Activated gamma-delta T cell treated with anti-CD3 and anti-CD28 coated beads, Interleukin-2, amount 50 U/mL, for 16 hours (primary cell): ENCODE measurements around the gene TIMM22.

Experiments used
- DNase-seq: peaks from one replicate; pipeline ENCODE4 v3.0.0-alpha.2; 2020; ENCODE audit warnings: low read depth

TIMM22 gene

DNA sequence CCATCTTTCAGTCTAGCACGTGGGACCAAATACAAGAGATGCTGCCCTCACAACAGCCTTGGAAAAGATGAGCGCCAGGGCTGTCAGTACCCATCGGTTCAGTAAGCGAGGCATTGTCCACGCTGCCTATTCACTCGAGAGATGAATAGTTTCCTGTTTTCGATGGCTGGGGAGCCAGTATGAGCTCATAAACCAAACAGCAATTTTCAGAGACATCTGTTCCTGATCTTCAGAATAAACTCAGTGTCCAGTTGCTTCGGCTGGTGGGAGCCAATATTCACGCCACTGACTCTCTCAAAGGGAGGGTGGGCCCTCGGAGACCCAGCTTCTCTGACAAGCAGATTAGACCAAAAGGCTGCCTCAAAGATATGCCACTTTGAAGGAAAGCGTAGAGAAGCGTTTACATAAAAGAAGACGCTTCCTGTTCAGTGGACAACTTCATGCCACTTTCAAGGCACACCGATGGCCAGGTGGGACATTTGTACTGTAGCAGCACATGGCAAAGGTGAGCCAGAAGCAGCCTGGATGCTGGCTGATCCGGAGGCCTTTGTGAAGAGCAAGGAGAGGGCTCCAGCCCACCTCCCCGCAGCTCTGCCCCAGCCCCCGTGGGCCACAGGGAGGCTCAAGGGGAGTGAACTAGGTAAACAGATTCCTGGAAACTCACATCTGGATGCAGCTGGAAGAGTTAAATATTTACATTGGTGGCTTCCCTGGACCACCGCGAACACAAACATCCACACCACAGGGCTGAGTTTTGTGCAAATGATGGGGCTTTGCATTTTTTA, 6.0 kb downstream of the TIMM22 start:
- DNase-seq, result no peak

DNA sequence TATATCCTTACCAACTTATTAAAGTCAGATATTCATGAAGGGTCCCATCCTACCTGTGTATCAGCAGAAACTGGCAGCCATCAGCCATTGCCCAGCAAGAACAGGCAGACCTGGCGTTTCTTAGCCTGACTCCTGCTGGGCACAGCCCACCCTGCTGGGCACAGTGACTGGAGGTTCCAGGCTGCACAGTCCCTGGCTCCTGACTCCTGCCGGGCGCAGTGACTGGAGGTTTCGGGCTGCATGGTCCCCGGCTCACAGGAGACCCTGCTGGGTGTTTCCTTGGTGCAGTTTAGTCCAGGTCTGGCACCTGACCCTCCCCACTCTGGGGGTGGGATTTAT, 6.7 kb downstream of the TIMM22 start:
- no peak for DNase-seq

- no peak for DNase-seq
Observed at GRCh38 chr17:1003972-1004768, 7.2 kb downstream of the TIMM22 start.

GRCh38 chr17:1004769-1005295, 7.9 kb downstream of the TIMM22 start:
- no peak for DNase-seq

DNA sequence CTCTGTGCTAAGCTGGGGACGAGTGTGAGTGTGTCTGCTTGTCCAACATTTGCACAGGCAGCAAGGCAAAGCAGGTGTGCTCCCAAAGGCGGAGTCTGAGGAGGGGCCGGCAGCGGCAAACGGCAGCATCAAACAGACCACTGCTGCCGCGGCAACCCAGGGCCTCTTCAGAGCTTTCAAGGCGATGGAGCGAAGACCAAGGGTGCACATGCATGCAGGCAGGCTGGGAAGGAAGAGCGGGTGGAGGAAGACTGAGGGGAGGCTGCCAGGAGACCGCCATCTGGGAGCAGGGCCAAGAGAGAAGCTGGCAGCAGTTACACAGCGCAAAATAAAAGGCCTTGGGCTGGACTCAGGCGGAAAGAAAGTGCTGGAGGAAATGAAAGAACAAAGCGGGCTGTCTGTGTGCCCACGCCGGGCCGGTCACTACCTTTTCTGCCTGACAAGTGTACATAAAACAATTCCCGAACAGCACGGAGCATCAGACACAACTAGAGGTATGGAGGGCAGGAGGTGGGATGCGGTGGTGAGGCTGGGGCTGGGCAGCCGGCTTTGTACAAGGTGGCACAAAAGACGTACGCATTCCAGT, 8.5 kb downstream of the TIMM22 start:
- no peak for DNase-seq

DNA sequence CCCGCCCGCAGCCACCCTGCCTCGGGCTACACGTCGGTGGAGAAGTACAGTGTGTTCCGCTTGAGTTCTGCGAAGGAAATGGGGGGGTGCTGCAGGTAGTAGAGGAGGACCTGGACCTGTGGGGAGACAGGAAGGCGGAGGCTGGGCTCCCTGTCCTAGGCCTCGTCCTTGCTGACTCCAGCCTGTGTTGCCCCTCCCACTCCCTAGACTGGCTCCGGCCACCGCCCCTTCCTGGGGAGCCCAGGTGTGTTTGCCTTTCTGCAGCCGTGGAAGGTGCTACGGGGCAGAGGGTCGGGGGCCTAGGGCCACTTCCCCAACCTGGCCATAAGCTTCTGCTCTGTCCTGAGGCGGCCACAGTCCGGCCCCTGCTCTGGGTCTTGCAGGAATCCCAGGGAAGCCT, 9.1 kb downstream of the TIMM22 start:
- no peak for DNase-seq

DNA sequence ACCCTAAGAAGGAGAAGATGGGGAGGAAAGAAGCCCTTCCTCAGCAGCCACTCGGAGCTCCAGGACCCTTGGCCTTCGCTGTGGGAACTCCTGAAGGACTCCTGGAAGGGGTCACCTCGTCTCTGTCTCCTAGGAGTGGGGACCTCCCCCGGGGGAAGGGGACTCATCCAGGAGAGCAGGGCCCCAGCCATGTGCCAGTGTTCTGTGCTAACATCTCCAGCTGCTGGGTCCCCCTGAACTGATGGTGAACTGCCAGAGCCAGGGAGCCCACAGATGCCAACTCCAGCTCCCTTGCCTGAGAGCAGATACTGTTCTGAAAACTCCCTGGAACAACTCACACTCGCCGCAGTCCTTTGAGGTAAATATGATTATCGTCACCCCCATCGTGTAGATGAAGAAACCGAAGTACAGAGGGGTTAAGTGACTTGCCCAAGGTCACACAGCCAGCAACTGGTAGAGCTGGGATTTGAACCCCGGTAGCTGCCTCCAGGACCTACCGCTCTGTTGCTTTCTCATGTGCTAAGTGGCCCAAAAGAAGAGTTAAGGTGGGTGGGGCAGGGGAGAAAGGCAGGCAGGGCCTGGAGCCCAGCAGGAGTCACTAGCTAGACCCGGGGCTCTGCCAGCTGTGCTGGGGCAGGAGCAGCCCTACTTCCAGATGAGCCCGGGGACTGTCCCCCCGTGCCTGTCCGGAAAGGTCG, 10.5 kb downstream of the TIMM22 start:
- no peak for DNase-seq

- no peak for DNase-seq
Observed at GRCh38 chr17:1008008-1008761, 11.3 kb downstream of the TIMM22 start.

DNA sequence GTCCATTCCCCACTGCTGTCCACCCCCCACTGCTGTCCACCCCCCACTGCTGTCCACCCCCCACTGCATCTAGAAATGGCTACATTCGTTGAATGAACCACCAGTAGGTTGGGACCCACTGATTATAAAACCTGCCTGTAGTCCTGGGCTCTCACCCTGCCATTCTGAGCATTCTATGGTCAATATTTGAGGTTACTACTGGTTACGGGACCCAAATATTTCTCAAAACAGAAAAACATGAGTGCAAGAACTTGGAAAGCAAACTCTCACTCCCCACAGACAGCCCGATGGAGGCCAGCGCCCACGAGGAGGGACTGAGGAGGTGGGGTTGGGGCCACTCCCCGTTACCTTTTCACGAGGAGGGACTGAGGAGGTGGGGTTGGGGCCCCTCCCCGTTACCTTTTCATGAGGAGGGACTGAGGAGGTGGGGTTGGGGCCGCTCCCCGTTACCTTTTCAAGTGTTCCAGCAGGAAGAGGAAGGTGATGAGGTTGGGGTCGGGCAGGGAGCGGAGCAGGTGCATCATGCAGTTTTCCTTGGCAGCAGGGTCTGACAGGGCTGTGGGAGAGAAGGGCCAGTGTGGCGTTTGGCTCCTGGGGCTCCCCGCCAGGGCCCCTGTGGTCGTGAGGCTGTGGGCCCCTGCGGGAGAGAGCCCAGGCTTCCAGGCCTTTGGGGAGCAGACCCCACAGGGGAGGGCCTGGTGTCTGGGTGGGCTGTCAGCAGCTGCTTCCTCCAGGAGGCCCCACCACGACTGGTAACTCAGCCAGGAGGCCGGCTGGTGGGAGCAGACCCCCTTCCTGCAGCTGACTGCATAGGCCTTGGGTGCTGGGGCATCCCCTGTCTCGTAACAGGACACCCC, 12.5 kb downstream of the TIMM22 start:
- no peak for DNase-seq

GRCh38 chr17:1010086-1010450, 13.1 kb downstream of the TIMM22 start:
- no peak for DNase-seq

- no peak for DNase-seq
Observed at GRCh38 chr17:1010586-1010985, 13.7 kb downstream of the TIMM22 start.

- no peak for DNase-seq
Observed at GRCh38 chr17:1011138-1011537, 14.2 kb downstream of the TIMM22 start.

- no peak for DNase-seq
Observed at GRCh38 chr17:1011760-1012735, 15.1 kb downstream of the TIMM22 start.

GRCh38 chr17:1012823-1013728, 16.1 kb downstream of the TIMM22 start:
- DNase-seq, result no peak

GRCh38 chr17:1013729-1014090, 16.8 kb downstream of the TIMM22 start:
- no peak for DNase-seq

DNA sequence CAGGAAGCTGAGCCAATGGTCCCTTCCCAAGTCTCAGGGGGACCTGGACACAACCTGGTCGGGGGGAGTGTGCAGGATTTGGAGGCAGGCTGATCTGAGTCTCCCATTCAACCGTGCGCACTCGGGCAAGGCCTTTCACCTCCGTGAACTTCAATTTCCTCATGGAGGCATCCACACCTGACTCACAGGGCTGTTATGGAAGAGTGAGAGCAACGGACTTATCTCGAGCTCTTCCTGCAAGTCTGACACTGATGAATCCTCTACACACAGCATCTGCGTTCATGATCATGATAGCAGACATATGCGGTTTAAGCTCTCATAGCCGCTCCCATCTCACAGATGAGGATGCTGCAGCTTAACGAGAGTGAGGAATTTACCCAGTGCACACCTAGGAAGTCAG, 21.6 kb downstream of the TIMM22 start:
- no peak for DNase-seq

- no peak for DNase-seq
Observed at GRCh38 chr17:1019451-1019850, 22.5 kb downstream of the TIMM22 start.

DNA sequence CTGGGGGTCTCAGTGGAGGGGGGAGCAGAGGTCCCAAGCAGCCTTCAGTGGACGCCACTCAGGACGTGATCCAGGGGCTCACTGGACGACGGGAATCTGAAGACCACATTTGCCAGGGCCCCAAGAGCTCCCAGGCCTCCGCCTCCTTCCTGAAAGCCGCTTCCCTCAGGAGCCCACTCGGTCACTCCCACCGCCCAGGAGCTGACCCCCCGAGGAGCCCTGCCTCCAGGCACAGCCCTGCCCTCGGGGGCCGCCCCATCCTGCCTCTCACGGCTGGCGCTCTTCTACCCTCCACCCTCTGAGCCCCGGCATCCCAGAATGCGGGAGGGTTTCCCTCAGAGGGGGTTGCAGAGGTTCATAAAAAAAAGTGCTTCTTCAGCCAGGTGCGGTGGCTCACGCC, 24.2 kb downstream of the TIMM22 start:
- DNase-seq, result no peak
